ENCODE results near the gene CSRP3. TPM values are rescaled to one million over a fixed set of nuclear protein-coding genes. Genes with fewer than 3 reads are reported as not detected.

Gene CSRP3
- total and polyA plus RNA-seq, 2 experiments from 2014 or later, result not detected

GRCh38 chr11:19196432-19196831, 5.4 kb downstream of the CSRP3 start (continued):
- TF ChIP-seq ETS1 (IDR thresholded peaks at IDR 0.05), result no peak

- Mint-ChIP-seq H3K4me1 (peaks cover 2% of the 10 kb centered on the region; the same call in 1 of the 3 replicates), H3K27me3 (ENCODE audit: insufficient read depth, low read depth, poor library complexity) (no peaks in the 10 kb centered on the region), H3K27ac (no peak overlapping the region), H3K4me3 (no peak overlapping the region), H3K36me3 (ENCODE audit: low read depth) (no peaks in the 10 kb centered on the region), H3K9me3 (no peaks in the 10 kb centered on the region; the same call in 2 of the 3 replicates)
- no peak overlapping the region for H2AFZ ChIP-seq
- DNase-seq (ENCODE audit: low spot score) (no peak), ATAC-seq (no peak)
- H3K27me3 ChIP-seq (ENCODE audit: insufficient read depth), result no peaks in the 10 kb centered on the region
- H3F3A ChIP-seq (replicated peaks; ENCODE audit: low read depth), result no peaks in the 10 kb centered on the region
- H3K9me2 ChIP-seq (ENCODE audit: insufficient read depth), result no peaks in the 10 kb centered on the region
- no peak overlapping the region for H3K4me3 ChIP-seq
- H3K4me1 ChIP-seq (ENCODE audit: insufficient read depth), result no peaks in the 10 kb centered on the region
- no peaks in the 10 kb centered on the region for H3K79me2 ChIP-seq (replicated peaks; ENCODE audit: insufficient read depth)
- no peak overlapping the region for H3K4me2 ChIP-seq
- no peaks in the 10 kb centered on the region for H3K36me3 ChIP-seq (ENCODE audit: insufficient read depth)
- H3K27ac ChIP-seq (ENCODE audit: low read depth), result no peak overlapping the region
- no peaks in the 10 kb centered on the region for H4K20me1 ChIP-seq (replicated peaks; ENCODE audit: insufficient read depth)
- no peak for TF ChIP-seq ZNF114 (CRISPR knock-in tag; IDR thresholded peaks at IDR 0.05)
- TF ChIP-seq REST (IDR thresholded peaks at IDR 0.05; ENCODE audit: unreplicated experiment), result no peak
- TF ChIP-seq EZH2 (IDR thresholded peaks at IDR 0.05; ENCODE audit: low read depth, unreplicated experiment), result no peak
- no peak for TF ChIP-seq STAT1 (IDR thresholded peaks at IDR 0.05; ENCODE audit: unreplicated experiment)
- no peak for TF ChIP-seq CREB1 (CRISPR knock-in tag; IDR thresholded peaks at IDR 0.05; ENCODE audit: low read depth)
- TF ChIP-seq JUNB (IDR thresholded peaks at IDR 0.05; ENCODE audit: unreplicated experiment), result no peak
- TF ChIP-seq POLR2AphosphoS5 (IDR thresholded peaks at IDR 0.05; ENCODE audit: low read depth), result no peak
- no peak for TF ChIP-seq CTCF (conservative IDR thresholded peaks at IDR 0.05; ENCODE audit: low read depth in 2 of 2)
- no peak for TF ChIP-seq ZNF462 (CRISPR knock-in tag; IDR thresholded peaks at IDR 0.05)
- TF ChIP-seq ZNF331 (CRISPR knock-in tag; IDR thresholded peaks at IDR 0.05; ENCODE audit: low read depth), result no peak
- no peak for TF ChIP-seq EZH2phosphoT487 (IDR thresholded peaks at IDR 0.05; ENCODE audit: unreplicated experiment)
- TF ChIP-seq NANOG (IDR thresholded peaks at IDR 0.05; ENCODE audit: borderline replicate concordance), result no peak
These were observed 7.0 kb downstream of the CSRP3 start for GRCh38 chr11:19194620-19195308.
